SK-N-SH (cell line): ENCODE data around the gene KDM2A. TPM values are rescaled to one million over a fixed set of nuclear protein-coding genes. Genes with fewer than 3 reads are reported as not detected.

ENCODE experiments used
- CTCF ChIA-PET: fragments of 300-600, 350-600 bp; formaldehyde crosslinking; extraction: SDS; loops from one replicate; lab custom pipeline; 2021; lab: Yijun Ruan, JAX
- POLR2A ChIA-PET: fragments of 350-600 bp; sonication (Branson Sonifier 250); formaldehyde crosslinking; extraction: SDS; loops from one replicate; lab custom pipeline; 2020; ENCODE audit warnings: antibody characterized with exemption, inconsistent platforms; lab: Yijun Ruan, JAX
- DNase-seq: peaks from one replicate; pipeline ENCODE4 v3.0.0; 2012
- H2AFZ ChIP-seq: fragments of 200-600 bp; sonication (generic); 2 replicates; pipeline ENCODE4 v1.8.1; 2016; ENCODE audit warnings: antibody characterized with exemption, mild to moderate bottlenecking, low read depth
- H3F3A ChIP-seq: fragments of 200-600 bp; sonication (generic); replicated peaks from 2 replicates; pipeline ENCODE3; 2016; ENCODE audit warnings: antibody characterized with exemption, mild to moderate bottlenecking; ENCODE audit not compliant: insufficient read depth
- H3K27ac ChIP-seq, 2 experiments: fragments of 200-500 bp in 1 of 2; fragments of 200-600 bp in 1 of 2; sonication (Bioruptor generic) in 1 of 2; sonication (generic), shearing (Covaris generic) in 1 of 2; 2 replicates each; pipeline versions ENCODE4 v1.5.1 to v1.6.1; 2014 to 2016; ENCODE audit warnings: low read depth in 2 of 2, inconsistent platforms in 1 of 2, low read length in 1 of 2, mild to moderate bottlenecking in 1 of 2, mixed read lengths in 1 of 2
- H3K27me3 ChIP-seq: fragments of 200-600 bp; sonication (generic), shearing (Covaris generic); 2 replicates; pipeline ENCODE4 v1.6.1; 2016; ENCODE audit warnings: mixed run types; ENCODE audit not compliant: insufficient read depth
- H3K36me3 ChIP-seq, 2 experiments: fragments of 200-500 bp in 1 of 2; fragments of 200-600 bp in 1 of 2; sonication (Bioruptor generic) in 1 of 2; sonication (generic) in 1 of 2; replicated peaks in 1 of 2; 2 replicates each; pipeline versions ENCODE3 to v1.5.1; 2014 to 2016; ENCODE audit warnings: low read length in 1 of 2, mild to moderate bottlenecking in 1 of 2; ENCODE audit not compliant: insufficient read depth in 2 of 2, control insufficient read depth in 1 of 2
- H3K4me1 ChIP-seq, 2 experiments: fragments of 200-500 bp in 1 of 2; fragments of 200-600 bp in 1 of 2; sonication (Bioruptor generic) in 1 of 2; sonication (generic), shearing (Covaris generic) in 1 of 2; 2 replicates each; pipeline versions ENCODE4 v1.5.1 to v1.6.1; 2014 to 2016; ENCODE audit warnings: low read depth in 1 of 2, low read length in 1 of 2, mixed run types in 1 of 2; ENCODE audit not compliant: insufficient read depth in 2 of 2, control insufficient read depth in 1 of 2
- H3K4me2 ChIP-seq: fragments of 200-600 bp; sonication (generic), shearing (Covaris generic); 2 replicates; pipeline ENCODE4 v1.6.1; 2017; ENCODE audit warnings: mixed run types
- H3K4me3 ChIP-seq, 2 experiments: fragments of 200-500 bp in 1 of 2; fragments of 200-600 bp in 1 of 2; sonication (Bioruptor generic) in 1 of 2; sonication (generic), shearing (Covaris generic) in 1 of 2; 2 replicates each; pipeline versions ENCODE4 v1.5.1 to v1.8.1; 2014 to 2016; ENCODE audit warnings: low read depth in 2 of 2, inconsistent platforms in 1 of 2, low read length in 1 of 2, mild to moderate bottlenecking in 1 of 2, mixed read lengths in 1 of 2, moderate library complexity in 1 of 2
- H3K79me2 ChIP-seq: fragments of 200-600 bp; sonication (generic); 2 replicates; pipeline ENCODE4 v1.8.1; 2017; ENCODE audit warnings: mild to moderate bottlenecking; ENCODE audit not compliant: insufficient read depth
- H3K9ac ChIP-seq: fragments of 200-600 bp; sonication (generic); 2 replicates; pipeline ENCODE4 v1.6.1; 2017; ENCODE audit warnings: mixed run types
- H3K9me2 ChIP-seq: fragments of 200-600 bp; sonication (generic); 2 replicates; pipeline ENCODE4 v1.6.1; 2017; ENCODE audit warnings: mixed run types
- H3K9me3 ChIP-seq: fragments of 200-600 bp; sonication (generic); 2 replicates; pipeline ENCODE4 v1.6.1; 2017; ENCODE audit warnings: mixed run types, mild to moderate bottlenecking, moderate library complexity
- H4K20me1 ChIP-seq: fragments of 200-600 bp; sonication (generic); 2 replicates; pipeline ENCODE4 v1.6.1; 2017; ENCODE audit warnings: mild to moderate bottlenecking, mixed run types; ENCODE audit not compliant: insufficient read depth
- CHD2 ChIP-seq: fragments of 150-350 bp; IDR thresholded peaks from 2 replicates; pipeline ENCODE4 v1.6.1; 2018; ENCODE audit warnings: low read length; ENCODE audit not compliant: partially characterized antibody
- CTCF ChIP-seq: fragments of 200-600 bp; sonication (generic); IDR thresholded peaks from 2 replicates; pipeline ENCODE4 v1.6.1; 2017; ENCODE audit warnings: antibody characterized with exemption, mild to moderate bottlenecking, moderate library complexity
- EZH2phosphoT487 ChIP-seq: fragments of 200-600 bp; sonication (generic); IDR thresholded peaks from 2 replicates; pipeline ENCODE4 v1.6.1; 2017; ENCODE audit warnings: low read depth, mixed run types, mild to moderate bottlenecking, antibody characterized with exemption, moderate library complexity, borderline replicate concordance
- IRF3 ChIP-seq: fragments of 150-350 bp; IDR thresholded peaks from 2 replicates; pipeline ENCODE4 v1.6.1; 2016; ENCODE audit warnings: mild to moderate bottlenecking, low read depth, low read length
- JUND ChIP-seq: IDR thresholded peaks from 2 replicates; pipeline ENCODE4 v1.4.0; 2012
- MAX ChIP-seq: IDR thresholded peaks from 2 replicates; pipeline ENCODE4 v1.4.0; 2012; ENCODE audit warnings: low read depth
- MEF2A ChIP-seq: IDR thresholded peaks from 2 replicates; pipeline ENCODE4 v1.4.0; 2012; ENCODE audit warnings: low read depth, borderline replicate concordance
- NRF1 ChIP-seq: IDR thresholded peaks from 2 replicates; pipeline ENCODE4 v1.6.1; 2012; ENCODE audit warnings: low read depth, mild to moderate bottlenecking, low read length
- SMC3 ChIP-seq: IDR thresholded peaks from 2 replicates; pipeline ENCODE4 v1.6.1; 2012; ENCODE audit warnings: low read depth, low read length, improper control_type of control experiment
- TAF1 ChIP-seq: IDR thresholded peaks from 2 replicates; pipeline ENCODE4 v1.6.1; 2012; ENCODE audit warnings: low read depth, mild to moderate bottlenecking, low read length, moderate library complexity, borderline replicate concordance
- USF1 ChIP-seq: IDR thresholded peaks from 2 replicates; pipeline ENCODE4 v1.4.0; 2012; ENCODE audit warnings: low read depth, borderline replicate concordance
- USF2 ChIP-seq: fragments of 150-350 bp; IDR thresholded peaks from 2 replicates; pipeline ENCODE4 v1.6.1; 2017; ENCODE audit warnings: antibody characterized with exemption, low read length, low read depth, borderline replicate concordance
- YY1 ChIP-seq: IDR thresholded peaks from 2 replicates; pipeline ENCODE4 v1.4.0; 2012; ENCODE audit warnings: low read depth, mild to moderate bottlenecking
- WGBS: methylation state at CpG from one replicate; pipeline ENCODE4 v1.1.6; 2017; ENCODE audit warnings: low lambda C conversion rate; 5-methylcytosine and 5-hydroxymethylcytosine counted together
- polyA plus RNA-seq, 3 experiments: library from polyadenylated mRNA; depleted of rRNA; stranded (reverse); fragments of >200 nt; gene quantifications; 2 replicates each; pipeline ENCODE4 v1.2.3, GENCODE V29; 2012

The KDM2A gene
- polyA plus RNA-seq, 1 of the 3 experiments (the other 2 are of a cell fraction), result 28.4 TPM

- no peak overlapping the region for H3K9ac ChIP-seq
- H3K9me3 ChIP-seq, result no peaks in the 10 kb centered on the region
- no peak overlapping the region for H3K4me2 ChIP-seq
- H3K79me2 ChIP-seq, result no peaks in the 10 kb centered on the region
- WGBS, result 96% methylated on average over 5 of the region's 6 CpGs
- ChIA-PET CTCF (no interaction called here), POLR2A (no interaction called here)
- no peak overlapping the region for H2AFZ ChIP-seq
- no peaks in the 10 kb centered on the region for H3K9me2 ChIP-seq
- H3K27ac ChIP-seq, result no peak overlapping the region
- no peaks in the 10 kb centered on the region for H3K27me3 ChIP-seq
- H4K20me1 ChIP-seq, result no peaks in the 10 kb centered on the region
- no peak overlapping the region for H3K4me3 ChIP-seq
- TF ChIP-seq CTCF (no peak), JUND (no peak), SMC3 (no peak), MEF2A (no peak), EZH2phosphoT487 (no peak), MAX (no peak), YY1 (no peak), IRF3 (no peak), USF1 (no peak), TAF1 (no peak), CHD2 (no peak), NRF1 (no peak), USF2 (no peak)
- no peak for DNase-seq
- peaks cover 25% of the 10 kb centered on the region for H3F3A ChIP-seq
- H3K4me1 ChIP-seq, result peaks cover 9 to 15% of the 10 kb centered on the region in 2 experiments; a peak in 2 of 4 replicates
- H3K36me3 ChIP-seq, result peaks cover 15 to 20% of the 10 kb centered on the region in 2 experiments
These were observed 141.3 kb downstream of the KDM2A start for GRCh38 chr11:67260406-67260805.
